ENCODE data around the gene NEGR1.

The NEGR1 gene

DNA sequence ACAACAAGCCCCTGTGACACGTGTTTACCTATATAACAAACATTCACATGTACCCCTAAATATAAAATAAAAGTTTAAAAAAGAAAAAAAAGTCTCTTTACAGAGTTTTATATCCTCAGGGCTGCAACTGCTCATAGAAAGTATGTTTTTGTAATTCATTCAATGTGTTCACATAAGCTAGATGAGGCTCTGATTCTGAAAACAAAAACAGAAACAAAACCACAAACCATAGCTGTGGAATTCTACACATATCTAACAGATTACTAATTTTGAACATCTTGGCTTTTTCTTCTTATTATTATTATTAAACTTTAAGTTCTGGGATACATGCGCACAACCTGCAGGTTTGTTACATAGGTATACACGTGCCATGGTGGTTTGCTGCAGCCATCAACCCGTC lies 621.9 kb downstream of the NEGR1 start:
- no peak for DNase-seq

- no peak for DNase-seq
These were observed 624.3 kb downstream of the NEGR1 start for GRCh38 chr1:71657891-71658679.

DNA sequence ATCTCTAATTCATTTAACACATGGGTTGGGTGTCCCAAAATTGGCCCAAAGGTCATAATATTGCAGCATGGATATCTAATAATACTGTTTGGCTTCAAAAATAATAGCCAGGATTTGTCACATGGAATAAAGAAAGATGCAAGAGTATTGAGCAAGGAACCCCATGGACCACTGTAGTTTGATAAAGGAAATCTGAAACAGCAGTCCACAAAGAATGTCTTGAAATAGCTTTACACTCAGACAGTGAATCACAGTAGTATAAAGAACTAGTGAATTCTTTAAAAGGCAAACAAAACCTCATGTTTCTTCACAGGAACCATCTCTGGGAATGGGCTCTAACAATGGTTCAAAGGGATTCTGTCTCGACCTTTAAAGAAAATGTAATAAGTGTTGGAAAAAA lies 625.4 kb downstream of the NEGR1 start:
- DNase-seq, result no peak

DNA sequence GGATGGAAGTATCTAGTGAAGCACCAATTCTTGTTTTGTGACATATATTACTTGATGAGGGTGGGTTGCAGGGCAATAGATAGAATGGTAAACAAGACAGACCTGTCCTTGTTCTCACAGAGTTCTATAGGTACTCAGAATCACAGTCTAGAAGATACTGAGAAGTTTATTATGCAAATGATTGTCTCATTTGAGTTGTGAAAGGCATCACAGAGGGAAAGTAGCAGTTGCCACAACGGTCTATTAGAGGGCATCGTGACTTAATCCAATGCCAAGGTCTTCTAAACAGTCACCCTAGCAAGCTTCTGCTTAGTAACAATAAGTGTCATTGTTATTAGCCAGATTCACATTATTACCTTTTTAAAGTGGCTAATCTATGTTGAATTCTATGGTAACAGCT lies 626.7 kb downstream of the NEGR1 start:
- no peak for DNase-seq

DNA sequence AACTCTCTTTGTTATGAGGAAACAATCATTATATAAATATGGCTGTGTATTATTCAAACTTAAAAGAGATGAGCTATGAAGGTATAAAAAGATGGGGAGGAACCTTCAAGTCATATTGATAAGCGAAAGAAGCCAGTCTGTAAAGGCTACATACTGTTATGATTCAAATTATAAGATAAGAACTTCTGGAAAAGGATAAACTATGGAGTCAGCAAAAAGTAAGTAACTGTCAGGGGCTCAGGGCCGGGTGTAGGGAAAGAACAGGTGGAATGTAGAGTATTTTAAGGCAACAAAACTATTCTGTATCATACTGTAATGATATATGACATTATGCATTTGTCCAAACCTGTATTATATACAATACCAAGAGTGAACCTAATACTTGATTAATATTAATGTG lies 628.4 kb downstream of the NEGR1 start:
- no peak for DNase-seq

- DNase-seq, result no peak
These were observed 631.1 kb downstream of the NEGR1 start for GRCh38 chr1:71651214-71651613.

DNA sequence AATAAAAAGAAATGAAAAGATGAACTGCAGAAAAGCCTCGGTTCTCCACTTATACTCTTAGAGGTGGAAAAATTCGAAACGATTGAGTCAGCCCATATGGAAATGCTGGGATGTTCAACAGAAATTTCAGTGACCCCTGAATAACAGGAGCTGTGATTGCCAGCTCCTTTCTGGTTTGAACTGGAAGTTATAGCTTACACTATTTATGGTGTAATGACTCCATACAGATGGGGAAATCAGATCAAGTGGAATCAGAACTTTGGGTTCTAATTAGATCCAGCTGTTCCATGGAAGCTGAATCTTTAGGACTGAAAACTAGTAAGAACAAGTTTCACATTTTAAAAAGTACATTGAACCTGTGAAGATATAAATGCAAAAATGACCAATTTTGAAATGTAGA lies 632.2 kb downstream of the NEGR1 start:
- no peak for DNase-seq

DNA sequence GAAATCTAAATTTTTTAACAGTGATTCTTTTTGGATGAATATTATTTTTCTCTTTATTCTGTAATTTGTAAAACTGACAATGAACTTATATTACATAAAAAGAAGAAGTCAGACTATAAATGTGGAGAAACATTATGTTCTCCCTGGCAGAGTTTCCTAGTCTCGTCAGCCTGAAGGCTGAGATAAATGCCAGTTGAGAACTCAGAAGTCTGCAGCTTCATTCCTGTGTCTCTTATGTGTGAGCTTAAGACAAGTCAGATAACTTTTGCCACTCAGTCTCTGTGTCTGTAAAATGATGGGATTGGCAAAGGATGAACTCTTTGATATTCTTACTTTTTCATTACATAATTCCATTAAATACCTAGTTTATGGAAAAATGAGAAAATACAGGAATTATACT lies 632.7 kb downstream of the NEGR1 start:
- no peak for DNase-seq

DNA sequence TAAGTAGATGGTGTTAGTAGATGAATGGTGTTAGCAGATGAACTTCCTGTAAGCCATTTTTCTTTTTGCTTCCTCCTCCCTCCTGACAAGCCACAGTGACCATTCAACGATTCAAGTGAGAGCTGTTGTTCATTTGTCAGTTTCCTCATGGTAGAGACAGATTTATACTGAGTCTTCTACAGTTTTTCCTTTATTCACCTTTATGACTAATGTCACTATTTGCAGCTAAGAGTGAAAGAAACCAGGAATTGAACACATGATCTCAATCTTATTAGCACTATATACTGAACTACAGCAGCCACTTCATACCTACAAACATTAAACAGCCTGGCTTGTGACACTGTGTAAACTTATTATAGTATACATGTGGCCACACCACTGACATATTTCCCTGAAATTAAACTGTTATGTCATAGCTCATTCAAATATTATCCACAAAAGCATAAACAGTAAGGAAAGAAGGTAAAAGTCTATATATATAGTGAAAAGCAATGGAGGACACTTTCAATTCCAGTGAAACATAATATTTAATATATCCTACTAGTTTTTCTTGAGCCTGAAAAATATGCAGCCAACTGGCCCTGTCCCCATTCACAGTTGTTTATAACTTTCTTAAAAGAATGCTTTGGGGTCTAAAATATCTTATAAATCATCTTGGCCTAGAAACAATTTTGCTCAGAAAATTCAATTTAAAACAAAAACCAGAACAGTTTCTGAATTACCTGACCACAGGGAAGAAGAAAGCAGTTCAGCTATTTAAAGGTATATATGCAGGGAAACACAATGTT lies 634.6 kb downstream of the NEGR1 start:
- no peak for DNase-seq

DNA sequence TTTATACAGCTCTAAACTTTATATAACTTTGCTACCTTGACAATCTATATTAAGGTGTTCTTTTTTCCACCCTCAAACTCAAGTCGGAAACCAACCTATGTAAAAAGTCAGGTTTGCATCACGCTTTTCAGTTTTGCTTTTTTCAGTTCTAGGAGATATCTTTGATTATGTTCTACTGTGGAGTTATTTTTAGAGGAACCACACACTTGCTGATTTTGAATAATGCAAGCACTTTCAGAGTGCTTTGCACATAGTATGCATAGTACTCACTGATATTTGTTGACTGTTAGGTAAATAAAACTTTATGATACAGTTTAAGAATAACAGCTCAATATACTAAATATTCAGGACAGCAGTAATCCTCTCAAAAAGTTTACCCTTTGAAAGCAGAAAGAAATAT lies 637.3 kb downstream of the NEGR1 start:
- no peak for DNase-seq

DNA sequence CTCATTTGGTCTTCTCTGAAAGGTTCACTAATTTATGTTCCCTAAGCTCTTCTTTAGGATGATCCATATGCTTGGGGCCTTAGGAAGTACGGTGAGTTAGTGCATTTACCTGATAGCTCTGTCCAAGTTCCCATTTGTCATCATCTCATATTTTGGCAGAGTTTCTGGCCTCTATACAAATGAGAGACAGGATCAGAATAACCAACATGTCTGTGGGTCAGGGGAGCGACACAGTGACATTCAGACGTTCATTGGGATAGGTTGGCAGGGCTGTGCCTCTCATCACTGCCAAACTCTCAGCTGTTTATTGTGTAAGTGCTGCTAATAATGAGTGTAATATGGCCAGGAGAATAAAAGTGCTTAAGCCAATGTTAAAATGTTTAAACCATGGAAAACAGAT lies 640.4 kb downstream of the NEGR1 start:
- no peak for DNase-seq

GRCh38 chr1:71640998-71641397 lies 641.3 kb downstream of the NEGR1 start:
- DNase-seq, result no peak

DNA sequence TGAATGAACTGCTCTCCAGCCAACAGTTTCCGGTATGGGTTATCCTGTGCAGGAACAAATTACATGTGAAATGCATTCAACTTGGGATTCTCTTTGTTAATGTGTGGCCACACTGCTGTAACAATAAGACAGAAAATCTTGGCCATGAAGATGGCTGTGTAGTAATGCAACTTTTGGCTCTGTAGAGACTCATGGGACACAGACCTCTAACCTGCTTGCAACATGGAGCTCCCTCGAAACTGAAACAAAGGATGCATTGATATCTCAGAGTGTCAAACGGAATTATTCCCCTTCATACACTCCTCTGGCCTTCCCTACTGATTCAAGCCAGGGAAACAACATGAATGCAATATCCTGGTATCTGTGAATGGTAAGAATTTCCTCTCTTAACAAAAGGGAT lies 642.2 kb downstream of the NEGR1 start:
- DNase-seq, result no peak

DNA sequence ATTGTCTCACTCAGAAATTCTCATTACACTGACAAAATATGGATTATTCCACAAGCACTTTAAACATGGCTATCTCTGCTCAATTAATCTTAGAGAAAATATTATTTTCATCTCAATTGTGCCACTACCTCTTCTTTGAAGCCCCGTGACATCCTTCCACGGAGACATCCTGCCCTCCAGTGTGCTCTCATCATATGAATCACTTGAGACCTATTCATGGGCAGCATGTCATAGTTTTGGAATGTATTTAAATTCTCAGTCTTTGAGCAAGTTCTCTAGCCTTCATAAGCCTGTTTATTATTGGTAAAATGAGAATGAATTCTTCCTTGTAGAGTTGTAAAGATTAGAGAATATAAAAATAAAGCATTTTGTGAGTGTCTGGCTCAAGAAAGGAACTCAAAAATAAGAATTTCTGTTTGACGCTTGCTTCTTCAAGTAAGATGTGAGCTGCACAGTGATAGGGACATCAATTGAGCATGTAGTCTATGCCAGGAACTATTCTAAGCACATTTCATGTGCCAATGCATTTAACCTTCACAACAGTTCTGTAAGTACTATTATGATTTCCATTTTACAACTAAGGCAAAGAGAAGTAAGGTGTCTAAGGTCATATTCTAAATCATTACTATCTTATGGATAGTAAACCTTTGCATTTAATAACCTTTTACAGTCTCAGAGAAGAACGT lies 644.1 kb downstream of the NEGR1 start:
- DNase-seq, result no peak

DNA sequence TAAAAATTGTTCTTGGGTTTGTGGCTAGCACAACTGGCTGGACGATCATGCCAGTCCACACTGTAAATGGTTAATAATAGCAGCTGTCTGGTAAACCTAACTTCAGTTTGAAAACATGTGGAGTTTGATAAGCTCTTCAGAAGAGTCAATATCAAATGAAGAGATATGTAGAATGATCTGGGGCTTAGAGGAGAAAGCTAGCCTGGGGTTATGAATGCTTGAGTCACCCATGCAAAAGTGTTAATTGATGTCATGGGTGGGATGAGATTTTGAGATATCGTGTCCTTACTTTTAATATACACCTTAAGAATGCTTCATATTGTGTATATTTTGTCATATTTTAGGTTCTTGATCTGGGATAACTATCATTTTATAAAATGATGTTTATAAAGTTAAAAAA lies 646.8 kb downstream of the NEGR1 start:
- no peak for DNase-seq

GRCh38 chr1:71634159-71634558 lies 648.2 kb downstream of the NEGR1 start:
- DNase-seq, result no peak

- DNase-seq, result no peak
These were observed 652.3 kb downstream of the NEGR1 start for GRCh38 chr1:71630073-71630472.

DNA sequence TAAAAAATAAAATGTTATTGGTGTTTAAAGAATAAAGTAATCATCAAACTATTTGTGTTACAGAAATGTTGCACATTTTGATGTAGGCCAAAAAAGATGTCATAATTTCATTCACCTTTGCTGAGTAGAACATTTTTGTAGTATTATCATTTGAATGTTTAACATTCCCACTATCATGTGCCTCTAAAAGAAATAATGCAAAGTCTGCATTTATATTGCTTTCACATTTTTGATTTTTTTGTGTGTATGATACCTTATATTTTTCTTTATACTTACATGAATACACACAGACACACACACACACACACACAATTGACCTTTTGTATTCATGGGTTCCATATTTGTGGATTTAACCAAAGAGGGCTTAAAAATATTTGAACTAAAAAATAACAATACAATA lies 657.3 kb downstream of the NEGR1 start:
- no peak for DNase-seq

DNA sequence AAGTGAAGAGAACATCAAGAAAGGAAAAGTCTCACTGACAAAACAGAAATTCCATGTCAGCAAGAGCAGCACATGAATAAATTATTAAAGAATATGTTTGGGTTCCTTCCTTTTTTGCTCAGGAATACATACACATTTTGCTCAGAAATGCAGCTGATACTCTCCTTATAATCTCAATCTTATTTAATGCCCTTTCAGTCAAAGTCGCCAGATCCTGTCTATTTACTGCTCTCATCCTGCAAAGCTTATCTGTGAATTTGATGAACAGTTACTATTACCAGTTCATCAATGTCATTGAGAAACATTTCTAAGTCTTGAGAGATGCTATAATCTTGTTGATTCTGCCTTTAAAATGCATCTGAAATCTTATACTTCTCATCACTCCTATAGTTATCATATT lies 658.5 kb downstream of the NEGR1 start:
- no peak for DNase-seq

GRCh38 chr1:71621785-71622184 lies 660.6 kb downstream of the NEGR1 start:
- no peak for DNase-seq

DNA sequence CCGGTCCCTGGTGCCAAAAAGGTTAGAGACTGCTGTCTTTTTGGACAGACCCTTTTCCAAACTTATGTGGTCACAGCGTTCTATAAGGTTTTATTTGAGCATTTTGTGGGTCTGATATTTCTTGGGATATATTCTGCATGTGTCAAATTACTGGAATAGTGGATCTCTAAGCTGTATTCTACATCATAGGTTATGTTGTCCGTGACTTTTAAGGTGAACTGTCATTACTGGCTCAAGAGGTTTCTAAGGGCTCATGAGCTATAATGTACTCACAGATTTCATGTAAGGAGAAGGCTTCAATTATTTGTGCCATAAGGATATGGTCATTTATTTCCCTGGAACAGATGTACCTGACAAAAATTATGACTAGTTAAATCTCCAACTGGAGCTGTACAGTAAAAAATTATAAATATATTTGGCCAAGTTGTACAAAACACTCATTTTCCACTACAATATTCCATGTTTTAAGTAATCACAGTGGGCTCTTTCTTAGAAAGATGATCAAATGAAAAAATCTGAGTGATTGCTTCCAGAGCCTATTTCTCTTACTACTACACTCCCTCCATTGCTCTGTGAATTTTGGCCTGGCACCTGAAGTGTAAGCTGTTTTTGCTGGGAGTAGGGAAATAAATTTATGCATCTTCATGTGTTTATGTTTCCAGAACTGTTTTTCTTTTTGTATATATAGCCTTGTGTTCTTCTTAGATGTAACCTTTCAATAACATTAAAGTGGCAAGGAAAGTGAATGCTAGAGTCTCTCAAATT lies 663.4 kb downstream of the NEGR1 start:
- no peak for DNase-seq

DNA sequence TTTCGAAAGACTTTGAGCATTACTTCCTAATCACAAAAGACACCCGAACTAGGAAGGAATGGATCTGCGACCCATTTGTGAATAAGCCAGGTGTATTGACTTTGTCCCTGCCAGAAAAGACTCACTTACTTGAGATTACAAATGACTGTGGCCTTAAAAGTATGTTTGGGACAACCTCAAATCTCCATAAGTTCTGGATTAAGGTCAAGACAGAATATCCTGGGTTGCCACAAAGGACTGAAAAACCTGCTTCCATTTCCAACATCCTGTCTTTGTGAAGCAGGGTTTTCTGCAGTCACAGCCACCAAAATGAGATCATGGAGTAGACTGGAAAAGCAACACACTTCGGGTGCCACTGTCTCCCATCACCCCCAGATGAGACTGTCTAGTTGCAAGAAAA lies 664.1 kb downstream of the NEGR1 start:
- DNase-seq, result no peak

- no peak for DNase-seq
These were observed 671.9 kb downstream of the NEGR1 start for GRCh38 chr1:71610476-71610875.
